K562 (cell line): ENCODE measurements around the gene B3GALT4. TPM values are rescaled to one million over a fixed set of nuclear protein-coding genes. Genes with fewer than 3 reads are reported as not detected.

Experiments
- ATF6 ChIP-seq: sonication (generic); formaldehyde crosslinking; IDR thresholded peaks from 2 replicates; pipeline ENCODE4 v1.4.0; 2020; ENCODE audit warnings: mild to moderate bottlenecking, missing genetic modification reagents
- BRD4 ChIP-seq: fragments of 200-600 bp; sonication (generic); IDR thresholded peaks from 2 replicates; pipeline ENCODE4 v1.6.1; 2017; ENCODE audit warnings: inconsistent platforms
- BRD9 ChIP-seq: fragments of 450-650 bp; IDR thresholded peaks from 2 replicates; pipeline ENCODE4 v1.6.1; 2018; ENCODE audit warnings: low read depth; ENCODE audit not compliant: partially characterized antibody
- EGR1 ChIP-seq: fragments of 450-650 bp; conservative IDR thresholded peaks from 2 replicates; pipeline ENCODE4 v1.6.1; 2017; ENCODE audit warnings: mild to moderate bottlenecking
- ESRRA ChIP-seq: fragments of 450-650 bp; IDR thresholded peaks from 2 replicates; pipeline ENCODE4 v1.6.1; 2014; ENCODE audit warnings: low read depth, mild to moderate bottlenecking, moderate library complexity, borderline replicate concordance
- FOXK1 ChIP-seq: sonication (generic); formaldehyde crosslinking; IDR thresholded peaks from 2 replicates; pipeline ENCODE4 v1.8.0; 2022; ENCODE audit warnings: missing genetic modification reagents, mild to moderate bottlenecking, borderline replicate concordance
- HMG20A ChIP-seq: fragments of 450-650 bp; formaldehyde crosslinking; conservative IDR thresholded peaks from 2 replicates; pipeline ENCODE4 v1.4.0; 2020; ENCODE audit warnings: mild to moderate bottlenecking, mixed read lengths
- KDM5B ChIP-seq: fragments of 200-600 bp; sonication (generic); IDR thresholded peaks from 2 replicates; pipeline ENCODE4 v1.6.1; 2012; ENCODE audit warnings: low read depth, mild to moderate bottlenecking, moderate library complexity, low read length, control low read depth, inconsistent platforms; ENCODE audit not compliant: insufficient replicate concordance
- NKRF ChIP-seq: fragments of 450-650 bp; IDR thresholded peaks from 2 replicates; pipeline ENCODE4 v1.6.1; 2016; ENCODE audit warnings: borderline replicate concordance
- POLR2AphosphoS2 ChIP-seq: IDR thresholded peaks from 2 replicates; pipeline ENCODE4 v1.6.1; 2012; ENCODE audit warnings: low read length, improper control_type of control experiment
- PYGO2 ChIP-seq: fragments of 450-650 bp; IDR thresholded peaks from 2 replicates; pipeline ENCODE4 v1.6.1; 2016; ENCODE audit warnings: mild to moderate bottlenecking, missing genetic modification characterization, moderate library complexity, missing compliant biosample characterization
- RBM39 ChIP-seq: fragments of 200-400 bp; formaldehyde crosslinking; optimal IDR thresholded peaks from 2 replicates; pipeline ENCODE3; 2018; ENCODE audit warnings: low read depth, low read length
- SAP30 ChIP-seq: fragments of 200-600 bp; sonication (generic); IDR thresholded peaks from 2 replicates; pipeline ENCODE4 v1.6.1; 2012; ENCODE audit warnings: borderline replicate concordance, low read depth, mild to moderate bottlenecking, moderate library complexity, low read length, control low read depth, inconsistent platforms; ENCODE audit not compliant: insufficient read depth, poor library complexity, severe bottlenecking
- SUPT5H ChIP-seq: fragments of 450-650 bp; IDR thresholded peaks from 2 replicates; pipeline ENCODE4 v1.6.1; 2016
- TEAD4 ChIP-seq, 2 experiments: sonication (generic) in 1 of 2; formaldehyde crosslinking in 1 of 2; IDR thresholded peaks; 2 replicates each; pipeline versions ENCODE4 v1.6.1 to v1.8.0; 2012 to 2022; ENCODE audit warnings: borderline replicate concordance in 1 of 2, inconsistent platforms in 1 of 2, low read length in 1 of 2, mild to moderate bottlenecking in 1 of 2, missing genetic modification reagents in 1 of 2
- U2AF2 ChIP-seq: fragments of 200-400 bp; formaldehyde crosslinking; optimal IDR thresholded peaks from 2 replicates; pipeline ENCODE3; 2017; ENCODE audit warnings: low read depth, mild to moderate bottlenecking, low read length
- ZBTB7A ChIP-seq: IDR thresholded peaks from 2 replicates; pipeline ENCODE4 v1.6.1; 2011; ENCODE audit warnings: low read depth, mild to moderate bottlenecking, low read length, moderate library complexity, borderline replicate concordance; ENCODE audit not compliant: control insufficient read depth
- ZNF280A ChIP-seq: fragments of 450-650 bp; IDR thresholded peaks from 2 replicates; pipeline ENCODE4 v1.6.1; 2018; ENCODE audit warnings: mild to moderate bottlenecking, low read depth; ENCODE audit not compliant: partially characterized antibody
- ZNF707 ChIP-seq: fragments of 250-450 bp; sonication (Bioruptor Pico); conservative IDR thresholded peaks from 2 replicates; pipeline ENCODE4 v1.8.0; 2022; ENCODE audit warnings: inconsistent platforms, mild to moderate bottlenecking, moderate library complexity
- ZNF717 ChIP-seq: fragments of 250-450 bp; sonication (Bioruptor Pico); IDR thresholded peaks from 2 replicates; pipeline ENCODE4 v1.5.0; 2021
- ZNF764 ChIP-seq: fragments of 250-450 bp; sonication (Bioruptor Pico); IDR thresholded peaks from 2 replicates; pipeline ENCODE4 v1.4.0; 2020; ENCODE audit warnings: low read depth, mild to moderate bottlenecking, moderate library complexity
- polyA plus RNA-seq, 8 experiments: library from polyadenylated mRNA; depleted of rRNA in 4 of 8; stranded (reverse) in 5 of 8; unstranded in 3 of 8; fragments of >200 nt; fragmentation: Nextera tagmentation in 2 of 8; fragmentation: Illumina TruSeq in 1 of 8; extraction: Ambion mirVana in 2 of 8; extraction: Trizol in 1 of 8; gene quantifications; 2 replicates each; pipeline versions ENCODE4 v1.2.1 to v1.2.3, GENCODE V29; 2011 to 2014; ENCODE audit warnings: inconsistent platforms in 1 of 8, missing spikeins in 1 of 8
- total RNA-seq, 7 experiments: library from RNA; depleted of rRNA in 6 of 7; stranded (reverse); fragments of >200 nt in 6 of 7; fragmentation: Illumina TruSeq in 2 of 7; extraction: Trizol in 2 of 7; gene quantifications; 2 replicates each; pipeline versions ENCODE4 v1.2.1 to v1.2.3, GENCODE V29; 2011 to 2021; ENCODE audit warnings: low replicate concordance in 1 of 7

Gene B3GALT4
- total and polyA plus RNA-seq, 9 of the 15 experiments (the other 6 are each of a cell fraction or from before 2014, with no cell fraction given): 0.11 to 1.3 (median 0.53) TPM; not detected in 1

GRCh38 chr6:33249732-33250630 is 26.9 kb upstream of the B3GALT4 start (continued):
- TF ChIP-seq U2AF2 (no peak), ZNF764 (CRISPR knock-in tag) (peak; percentile 39; the same call in 1 of the 2 replicates), ZNF707 (CRISPR knock-in tag) (no peak), TEAD4 (IDR thresholded peaks at IDR 0.05; ENCODE audit: low read length) (no peak), TEAD4 (CRISPR knock-in tag; IDR thresholded peaks at IDR 0.05; ENCODE audit: borderline replicate concordance) (no peak), ZNF717 (no peak), ATF6 (CRISPR knock-in tag) (0 out of 2 replicates have a peak, but pooled peaks have one; percentile 43), POLR2AphosphoS2 (no peak), KDM5B (no peak), FOXK1 (no peak), SAP30 (peak; percentile 28), PYGO2 (no peak), ZNF280A (peak; percentile 26), ZBTB7A (0 out of 2 replicates have a peak, but pooled peaks have one; percentile 54), ESRRA (no peak; the same call in 1 of the 2 replicates), NKRF (peak; percentile 55; the same call in 1 of the 2 replicates), RBM39 (no peak), EGR1 (no peak), HMG20A (no peak), BRD4 (no peak), SUPT5H (peak; percentile 17), BRD9 (no peak)
